Neural cell (in vitro differentiated cells): ENCODE results near the gene NKD1.
"Not testable (repeated sequence)": the region's sequence is repeated elsewhere in the genome, so short reads cannot be mapped to it uniquely, and the experiment has no call there.

Experiments used
- CTCF ChIP-seq: fragments of 450-650 bp; IDR thresholded peaks from 2 replicates; pipeline ENCODE4 v1.5.1; 2014; ENCODE audit warnings: antibody characterized with exemption, mild to moderate bottlenecking, moderate library complexity; ENCODE audit not compliant: poor library complexity, severe bottlenecking
- EP300 ChIP-seq: fragments of 450-650 bp; conservative IDR thresholded peaks from 2 replicates; pipeline ENCODE4 v1.6.1; 2014; ENCODE audit warnings: antibody characterized with exemption, mild to moderate bottlenecking, moderate library complexity; ENCODE audit not compliant: poor library complexity, severe bottlenecking
- EZH2 ChIP-seq: fragments of 200-600, 300-800 bp; shearing (Covaris generic), sonication (generic); IDR thresholded peaks from 2 replicates; pipeline ENCODE4 v1.6.1; 2014; ENCODE audit warnings: antibody characterized with exemption, low read length, borderline replicate concordance, mild to moderate bottlenecking; ENCODE audit not compliant: insufficient read depth, poor library complexity, severe bottlenecking
- MXI1 ChIP-seq: fragments of 450-650 bp; conservative IDR thresholded peaks from 2 replicates; pipeline ENCODE4 v1.6.1; 2014; ENCODE audit warnings: antibody characterized with exemption, mild to moderate bottlenecking; ENCODE audit not compliant: poor library complexity, severe bottlenecking
- POLR2AphosphoS5 ChIP-seq: IDR thresholded peaks from 2 replicates; pipeline ENCODE4 v1.6.1; 2012
- REST ChIP-seq: IDR thresholded peaks from 2 replicates; pipeline ENCODE4 v1.6.1; 2012; ENCODE audit warnings: borderline replicate concordance
- SMC3 ChIP-seq: fragments of 450-650 bp; conservative IDR thresholded peaks from 2 replicates; pipeline ENCODE4 v1.6.1; 2014; ENCODE audit warnings: antibody characterized with exemption, mild to moderate bottlenecking, moderate library complexity; ENCODE audit not compliant: poor library complexity

GRCh38 chr16:50536258-50536645 lies 11.9 kb upstream of the NKD1 start:
- TF ChIP-seq CTCF, REST, EZH2, POLR2AphosphoS5, MXI1, SMC3, EP300: not testable (repeated sequence)
